Tibial nerve (tissue), 4 donors: ENCODE measurements around the gene AFAP1.

ENCODE experiments used
- CTCF ChIP-seq, 5 experiments: fragments of 200-600 bp in 3 of 5; fragments of 450-650 bp in 2 of 5; sonication (generic) in 3 of 5; IDR thresholded peaks; one replicate each; pipeline ENCODE4 v1.5.1; 2016 to 2019; ENCODE audit warnings: antibody characterized with exemption in 5 of 5, mild to moderate bottlenecking in 3 of 5, moderate library complexity in 2 of 5
- EP300 ChIP-seq, 2 donors: sonication (generic); formaldehyde crosslinking; IDR thresholded peaks; one replicate each; pipeline ENCODE4 v1.6.1; 2017; ENCODE audit warnings: antibody characterized with exemption in 2 of 2, mild to moderate bottlenecking in 1 of 2

DNA sequence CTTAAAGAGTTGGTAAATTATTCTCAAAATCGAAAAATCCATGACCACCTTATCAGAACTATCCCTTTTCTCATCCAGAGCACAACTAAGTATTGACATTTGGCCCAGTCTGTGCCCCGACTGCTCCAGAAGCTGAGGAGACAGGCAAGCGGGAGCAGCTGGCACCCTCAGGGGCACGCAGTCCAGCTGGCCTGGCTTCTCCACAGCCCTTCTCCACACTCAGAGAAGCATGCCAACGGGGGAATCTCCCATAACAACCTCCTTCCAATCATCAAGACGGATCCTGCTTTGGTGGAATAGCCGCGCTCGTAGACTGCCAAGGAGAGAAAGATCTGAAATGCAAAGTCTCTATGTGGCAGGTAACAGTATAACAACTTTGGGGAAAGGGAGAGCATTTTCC is 85.4 kb downstream of the AFAP1 start:
- no peak for TF ChIP-seq EP300 (IDR thresholded peaks at IDR 0.05)
- no peak for TF ChIP-seq CTCF (IDR thresholded peaks at IDR 0.05)
